H9 (cell line): Measurements from ENCODE around the gene ZNF362. TPM values are rescaled to one million over a fixed set of nuclear protein-coding genes. Genes with fewer than 3 reads are reported as not detected.

Experiments used
- DNase-seq: peaks from one replicate; pipeline ENCODE4 v3.0.0-alpha.2; 2017
- H2AFZ ChIP-seq: one replicate; pipeline ENCODE4 v1.6.1; 2013; ENCODE audit warnings: mild to moderate bottlenecking, low read length, control low read depth, moderate library complexity
- H2AK5ac ChIP-seq: 2 replicates; pipeline ENCODE4 v1.6.1; 2013; ENCODE audit warnings: low read length, control low read depth, mixed read lengths; ENCODE audit not compliant: insufficient read length
- H2BK120ac ChIP-seq: one replicate; pipeline ENCODE4 v1.6.1; 2013; ENCODE audit warnings: low read depth, mild to moderate bottlenecking, low read length, control low read depth, inconsistent platforms; ENCODE audit not compliant: poor library complexity, severe bottlenecking
- H2BK12ac ChIP-seq: 2 replicates; pipeline ENCODE4 v1.6.1; 2013; ENCODE audit warnings: low read length, control low read depth, mixed read lengths, low read depth; ENCODE audit not compliant: insufficient read length
- H2BK15ac ChIP-seq: 2 replicates; pipeline ENCODE4 v1.6.1; 2013; ENCODE audit warnings: low read depth, low read length, control low read depth
- H2BK20ac ChIP-seq: one replicate; pipeline ENCODE4 v1.6.1; 2013; ENCODE audit warnings: low read depth, mild to moderate bottlenecking, low read length, control low read depth, inconsistent platforms; ENCODE audit not compliant: poor library complexity, severe bottlenecking
- H2BK5ac ChIP-seq: 2 replicates; pipeline ENCODE4 v1.6.1; 2013; ENCODE audit warnings: low read length, control low read depth, mixed read lengths; ENCODE audit not compliant: insufficient read length
- H3K14ac ChIP-seq: 2 replicates; pipeline ENCODE4 v1.6.1; 2013; ENCODE audit warnings: low read length, control low read depth; ENCODE audit not compliant: insufficient read depth
- H3K18ac ChIP-seq: 2 replicates; pipeline ENCODE4 v1.6.1; 2013; ENCODE audit warnings: low read depth, mild to moderate bottlenecking, mixed read lengths, low read length, control low read depth; ENCODE audit not compliant: insufficient read length
- H3K23ac ChIP-seq: 2 replicates; pipeline ENCODE4 v1.6.1; 2013; ENCODE audit warnings: low read length, control low read depth, mixed read lengths, low read depth; ENCODE audit not compliant: insufficient read length
- H3K23me2 ChIP-seq: 2 replicates; pipeline ENCODE4 v1.6.1; 2013; ENCODE audit warnings: low read depth, mild to moderate bottlenecking, mixed read lengths, low read length, control low read depth; ENCODE audit not compliant: insufficient read length, poor library complexity, severe bottlenecking
- H3K27ac ChIP-seq: 2 replicates; pipeline ENCODE4 v1.5.1; 2013; ENCODE audit warnings: low read length, control low read depth, mixed read lengths, low read depth; ENCODE audit not compliant: insufficient read length
- H3K27me3 ChIP-seq: 2 replicates; pipeline ENCODE4 v1.6.1; 2013; ENCODE audit warnings: low read length, control low read depth, inconsistent platforms; ENCODE audit not compliant: insufficient read depth
- H3K4ac ChIP-seq: 2 replicates; pipeline ENCODE4 v1.6.1; 2013; ENCODE audit warnings: low read depth, mild to moderate bottlenecking, control low read depth, inconsistent platforms, low read length, moderate library complexity
- H3K4me1 ChIP-seq: 2 replicates; pipeline ENCODE4 v1.6.1; 2013; ENCODE audit warnings: low read length, control low read depth, inconsistent platforms; ENCODE audit not compliant: insufficient read depth
- H3K4me2 ChIP-seq: 2 replicates; pipeline ENCODE4 v1.6.1; 2013; ENCODE audit warnings: low read length, control low read depth, mixed read lengths; ENCODE audit not compliant: insufficient read length, insufficient read depth
- H3K56ac ChIP-seq: 2 replicates; pipeline ENCODE4 v1.6.1; 2013; ENCODE audit warnings: low read depth, mild to moderate bottlenecking, mixed read lengths, low read length, control low read depth; ENCODE audit not compliant: insufficient read length
- H3K79me1 ChIP-seq: 2 replicates; pipeline ENCODE4 v1.6.1; 2013; ENCODE audit warnings: low read depth, mild to moderate bottlenecking, moderate library complexity, low read length, control low read depth, inconsistent platforms; ENCODE audit not compliant: insufficient read depth, poor library complexity, severe bottlenecking
- H3K79me2 ChIP-seq: 2 replicates; pipeline ENCODE4 v1.6.1; 2013; ENCODE audit warnings: low read length, control low read depth, inconsistent platforms; ENCODE audit not compliant: insufficient read depth
- H3K9ac ChIP-seq: 2 replicates; pipeline ENCODE4 v1.6.1; 2013; ENCODE audit warnings: low read length, control low read depth, mixed read lengths; ENCODE audit not compliant: insufficient read length; ENCODE audit errors: extremely low read depth
- H3K9me3 ChIP-seq: one replicate; pipeline ENCODE4 v1.6.1; 2013; ENCODE audit warnings: low read depth, low read length, inconsistent platforms; ENCODE audit not compliant: control insufficient read depth
- H3T11ph ChIP-seq: one replicate; pipeline ENCODE4 v1.6.1; 2013; ENCODE audit warnings: mild to moderate bottlenecking, low read length, control low read depth, inconsistent platforms
- H4K20me1 ChIP-seq: one replicate; pipeline ENCODE4 v1.6.1; 2013; ENCODE audit not compliant: control insufficient read depth, insufficient read length, insufficient read depth
- H4K5ac ChIP-seq: 2 replicates; pipeline ENCODE4 v1.6.1; 2013; ENCODE audit warnings: low read depth, mild to moderate bottlenecking, mixed read lengths, low read length, control low read depth; ENCODE audit not compliant: insufficient read length
- H4K8ac ChIP-seq: replicated peaks from 2 replicates; pipeline ENCODE4 v1.6.1; 2013; ENCODE audit warnings: low read length, control low read depth, mixed read lengths, low read depth; ENCODE audit not compliant: insufficient read length
- H4K91ac ChIP-seq: 2 replicates; pipeline ENCODE4 v1.6.1; 2013; ENCODE audit warnings: low read depth, mild to moderate bottlenecking, moderate library complexity, mixed read lengths, low read length, control low read depth; ENCODE audit not compliant: insufficient read length
- H3K27ac Mint-ChIP-seq, 3 experiments: 2 replicates in 2 of 3; 3 replicates in 1 of 3; pipeline ENCODE4 v1.8.0; 2020 to 2021; ENCODE audit warnings: mixed read lengths in 3 of 3, mild to moderate bottlenecking in 1 of 3, moderate library complexity in 1 of 3
- H3K27me3 Mint-ChIP-seq: 2 replicates; pipeline ENCODE4 v1.8.0; 2021; ENCODE audit warnings: low read depth, mild to moderate bottlenecking, moderate library complexity, mixed read lengths
- H3K36me3 Mint-ChIP-seq, 3 experiments: 2 replicates in 2 of 3; 3 replicates in 1 of 3; pipeline ENCODE4 v1.8.0; 2020 to 2021; ENCODE audit warnings: low read depth in 3 of 3, mixed read lengths in 3 of 3; ENCODE audit not compliant: insufficient read depth in 1 of 3
- H3K4me1 Mint-ChIP-seq, 2 experiments: 2 replicates each; pipeline ENCODE4 v1.8.0; 2020; ENCODE audit warnings: mixed read lengths in 2 of 2
- H3K4me3 Mint-ChIP-seq, 2 experiments: 2 replicates in 1 of 2; 3 replicates in 1 of 2; pipeline ENCODE4 v1.8.0; 2020 to 2021; ENCODE audit warnings: mild to moderate bottlenecking in 2 of 2, mixed read lengths in 2 of 2, moderate library complexity in 1 of 2
- H3K9me3 Mint-ChIP-seq, 2 experiments: 2 replicates in 1 of 2; 3 replicates in 1 of 2; pipeline ENCODE4 v1.8.0; 2020; ENCODE audit warnings: mild to moderate bottlenecking in 2 of 2, mixed read lengths in 2 of 2, moderate library complexity in 1 of 2
- CTCF ChIP-seq: fragments of 200-600 bp; sonication (generic); conservative IDR thresholded peaks from 3 replicates; pipeline ENCODE4 v1.8.0; 2021; ENCODE audit warnings: antibody characterized with exemption, mild to moderate bottlenecking
- WGBS: extraction: QIAGEN DNeasy Blood & Tissue Kit; methylation state at CpG from one replicate; pipeline ENCODE4 v1.1.7; 2013; ENCODE audit warnings: missing lambda C conversion rate, low lambda C conversion rate, mixed read lengths; ENCODE audit not compliant: insufficient read length; ENCODE audit errors: extremely low coverage; 5-methylcytosine and 5-hydroxymethylcytosine counted together
- total RNA-seq: library from RNA; stranded (reverse); gene quantifications from 2 replicates; pipeline ENCODE4 v1.2.1, GENCODE V29; 2021

Gene ZNF362
- total RNA-seq, 1 experiment from 2014 or later, result 18.7 TPM

GRCh38 chr1:33268457-33268856 lies 12.2 kb downstream of the ZNF362 start:
- Histone ChIP-seq H3T11ph (no peak overlapping the region), H3K27me3 (no peaks in the 10 kb centered on the region), H3K9me3 (no peaks in the 10 kb centered on the region), H2AFZ (no peak overlapping the region), H3K14ac (no peak overlapping the region), H3K56ac (no peak overlapping the region), H4K8ac (no peak overlapping the region), H3K4ac (no peak overlapping the region), H3K79me1 (no peaks in the 10 kb centered on the region), H4K91ac (no peak overlapping the region), H2BK120ac (no peak overlapping the region), H2BK20ac (no peak overlapping the region), H3K4me1 (no peaks in the 10 kb centered on the region; the same call in 1 of the 2 replicates), H4K5ac (no peak overlapping the region), H3K27ac (no peak overlapping the region), H3K79me2 (no peaks in the 10 kb centered on the region; the same call in 1 of the 2 replicates), H3K18ac (no peak overlapping the region), H3K9ac (no peak overlapping the region), H4K20me1 (no peaks in the 10 kb centered on the region), H3K4me2 (no peak overlapping the region), H2BK12ac (no peak overlapping the region), H2BK5ac (no peak overlapping the region), H3K23ac (no peak overlapping the region), H2AK5ac (no peak overlapping the region), H2BK15ac (no peak overlapping the region), H3K23me2 (no peaks in the 10 kb centered on the region)
- Mint-ChIP-seq H3K9me3 (no peaks in the 10 kb centered on the region), H3K4me3 (no peak overlapping the region), H3K4me1 (peaks cover 17 to 30% of the 10 kb centered on the region in 2 experiments), H3K27ac (peak overlapping the region in 2 of 3 experiments; percentile 41 to 50; a peak in 2 of 7 replicates), H3K36me3 (peaks cover 3 to 18% (median 3%) of the 10 kb centered on the region in 3 experiments), H3K27me3 (no peaks in the 10 kb centered on the region)
- WGBS, result no CpG with 5 or more reads among the region's 2 CpGs
- no peak for DNase-seq
- no peak for TF ChIP-seq CTCF
